ENCODE data around the gene INSIG2.
"Not testable (repeated sequence)": the region's sequence is repeated elsewhere in the genome, so short reads cannot be mapped to it uniquely, and the experiment has no call there.

Gene INSIG2

DNA sequence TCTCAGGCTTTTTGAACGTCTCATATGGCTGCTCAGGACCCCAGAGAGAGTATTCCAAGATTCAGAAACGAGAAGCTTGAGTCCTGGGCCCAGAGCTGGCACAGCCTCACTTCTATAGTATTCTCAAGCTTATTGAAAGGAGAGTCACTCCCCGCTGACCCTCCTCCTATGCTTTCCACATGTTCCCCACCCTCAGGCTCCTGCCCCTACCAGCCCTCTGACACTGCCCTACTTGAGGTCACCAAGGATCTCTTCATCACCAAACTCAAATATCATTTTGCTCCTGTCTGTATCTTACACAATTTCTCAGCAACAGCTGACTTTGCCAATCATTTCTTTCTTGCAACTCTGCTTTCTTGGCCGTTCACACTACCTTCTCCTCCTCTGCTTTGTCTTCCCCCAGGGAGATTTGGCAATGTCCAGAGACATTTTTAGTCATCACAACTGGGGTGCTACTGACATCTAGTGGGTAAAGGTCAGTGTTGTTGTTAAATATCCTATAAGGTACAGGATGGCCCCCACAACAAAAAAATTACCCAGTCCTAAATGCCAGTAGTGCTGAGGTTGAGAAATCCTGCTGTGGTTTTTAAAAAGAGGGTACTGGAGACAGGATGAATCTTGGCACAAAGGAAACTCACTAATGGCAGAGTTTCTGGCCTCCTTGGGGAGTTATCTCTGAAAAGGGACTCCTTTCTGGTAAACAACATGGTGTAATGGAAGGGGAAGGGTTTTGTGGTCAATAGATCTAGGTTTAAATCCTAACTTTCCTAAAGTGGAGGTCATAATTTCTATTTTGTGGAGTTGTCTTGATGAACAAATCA lies 26.9 kb upstream of the INSIG2 start:
- DNase-seq, result no peak

DNA sequence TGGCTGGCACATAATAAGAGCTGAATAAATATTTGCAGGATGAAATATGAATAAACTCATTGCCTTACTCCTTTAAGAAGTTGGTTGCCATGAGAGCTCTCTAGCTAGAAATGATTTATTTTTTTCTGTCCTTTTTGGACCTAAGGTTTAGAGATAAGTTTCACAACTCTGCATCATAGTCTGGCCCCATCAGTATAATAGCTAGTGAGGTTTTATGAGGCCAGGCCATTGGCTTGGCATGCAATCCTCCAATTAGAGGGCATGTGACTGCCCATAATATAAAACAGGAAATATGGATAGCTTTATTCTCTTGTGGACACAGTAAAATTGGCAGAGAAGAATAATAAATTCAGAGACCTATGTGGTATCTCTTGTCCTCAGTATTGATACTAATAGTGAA lies 26.2 kb upstream of the INSIG2 start:
- no peak for DNase-seq

DNA sequence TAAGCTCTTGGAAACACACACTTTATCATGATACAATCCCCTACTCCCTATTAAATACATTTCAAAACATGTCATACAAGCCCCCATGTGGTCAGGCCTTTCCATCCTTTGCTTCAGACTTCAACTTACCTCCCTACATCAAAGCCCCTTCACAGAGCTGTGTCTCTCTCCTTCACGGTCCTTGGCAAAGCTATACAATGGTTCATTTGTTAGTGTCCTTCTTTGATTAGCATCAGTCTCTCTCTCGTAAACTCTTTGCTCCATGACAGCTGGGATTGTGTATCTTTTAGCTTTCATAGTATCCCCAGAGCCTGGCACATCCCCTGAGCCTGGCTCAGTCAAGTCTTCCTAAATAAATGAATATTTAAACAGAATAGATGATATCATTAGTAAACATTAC lies 25.6 kb upstream of the INSIG2 start:
- DNase-seq, result no peak

GRCh38 chr2:118065015-118065706 lies 23.1 kb upstream of the INSIG2 start:
- no peak for DNase-seq

GRCh38 chr2:118065921-118066511 lies 22.3 kb upstream of the INSIG2 start:
- no peak for DNase-seq

DNA sequence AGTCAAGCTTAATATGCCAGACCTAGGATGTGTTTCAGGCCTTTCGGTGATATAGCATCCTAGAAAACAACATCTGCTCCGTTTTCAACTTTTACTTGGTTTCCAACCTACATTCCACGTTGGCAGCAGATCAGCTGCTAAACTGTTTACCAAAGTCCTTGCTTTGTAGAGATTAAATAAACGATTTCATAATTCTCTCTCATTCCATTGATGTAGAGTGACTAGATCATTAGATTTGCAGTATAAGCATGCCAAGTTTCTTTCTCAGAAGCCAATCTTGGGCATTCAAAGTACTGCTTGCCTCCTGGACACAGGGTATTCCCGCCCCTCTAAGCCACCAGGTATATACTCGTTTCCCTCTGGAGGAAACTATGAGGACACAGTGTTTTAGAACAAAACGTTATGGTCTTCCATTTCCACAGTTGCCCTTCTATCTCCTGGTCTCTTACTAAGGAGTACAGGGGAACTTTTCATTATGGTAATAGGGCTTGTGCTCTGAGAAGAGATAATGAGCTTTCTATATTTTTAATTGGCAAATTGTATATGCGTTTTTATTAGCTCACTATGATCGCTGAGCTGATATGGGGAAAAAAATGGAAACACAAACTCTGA lies 10.5 kb upstream of the INSIG2 start:
- DNase-seq, result no peak

GRCh38 chr2:118078734-118079133 lies 9.5 kb upstream of the INSIG2 start:
- no peak for DNase-seq

DNA sequence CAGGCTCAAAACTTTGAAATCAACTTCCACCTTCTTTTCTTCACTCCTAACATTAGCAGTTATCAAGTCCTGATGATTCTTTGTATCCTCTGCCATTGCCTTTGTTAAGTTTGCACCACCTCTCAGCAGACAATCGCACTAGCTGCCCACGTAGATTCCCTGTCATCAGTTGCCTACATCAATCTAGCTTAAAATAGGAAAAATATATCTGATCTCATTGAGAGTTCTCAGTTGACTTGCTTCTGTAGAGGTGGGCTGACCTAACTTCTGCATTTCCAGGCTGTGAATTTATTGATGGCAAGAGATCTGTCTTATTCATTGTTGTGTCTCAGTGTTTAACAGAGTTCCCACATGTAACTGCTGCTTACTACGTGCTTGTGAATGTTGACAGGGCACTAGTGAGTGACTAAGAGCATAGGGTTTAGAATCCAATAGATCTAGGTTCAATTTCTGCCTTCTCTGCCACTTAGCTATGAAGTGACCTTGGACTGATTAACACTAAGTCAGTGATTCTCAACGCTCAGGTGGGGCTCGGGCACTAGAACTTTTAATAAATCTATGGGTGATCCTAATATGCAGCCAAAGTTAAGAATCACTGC lies 3.7 kb upstream of the INSIG2 start:
- no peak for DNase-seq

DNA sequence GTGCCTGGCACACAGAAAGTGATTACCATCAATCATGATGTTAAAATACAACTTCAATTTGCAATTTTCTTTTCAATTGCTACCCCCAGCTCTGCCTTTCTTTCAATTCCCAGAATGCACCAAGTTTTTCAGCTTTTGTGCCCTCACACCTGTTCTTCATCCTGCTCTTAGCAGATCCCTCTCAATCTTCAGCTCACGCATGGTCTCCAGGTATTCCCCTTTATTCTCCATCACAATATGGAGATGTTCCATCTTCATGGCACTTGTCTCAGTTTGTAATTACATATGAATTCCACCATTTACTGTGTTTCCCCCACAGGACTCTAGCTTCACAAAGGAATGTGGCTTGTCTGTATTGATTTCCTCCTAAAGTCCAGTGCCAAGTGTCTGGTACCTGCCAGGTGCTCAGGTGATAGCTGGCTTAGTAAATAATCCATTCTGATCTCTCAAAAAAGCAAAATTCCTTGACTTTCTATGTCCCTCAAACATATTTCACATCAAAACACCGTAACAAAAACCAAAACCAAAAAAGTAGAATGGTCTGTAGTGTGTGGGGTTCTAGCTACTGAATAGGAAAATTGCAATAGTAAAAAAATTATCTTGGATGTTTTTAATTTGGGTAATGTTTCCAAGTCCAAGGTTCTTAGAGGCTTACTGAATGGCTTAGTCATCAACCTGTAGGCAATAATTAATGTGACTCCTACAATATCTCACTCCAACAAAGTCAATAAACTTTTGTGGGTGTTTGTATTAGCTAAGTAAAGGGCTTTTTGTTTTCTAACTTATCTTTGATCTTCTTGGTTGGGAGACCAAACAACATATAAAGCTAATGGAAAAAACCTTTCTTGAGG lies 2.9 kb upstream of the INSIG2 start:
- DNase-seq, result no peak

DNA sequence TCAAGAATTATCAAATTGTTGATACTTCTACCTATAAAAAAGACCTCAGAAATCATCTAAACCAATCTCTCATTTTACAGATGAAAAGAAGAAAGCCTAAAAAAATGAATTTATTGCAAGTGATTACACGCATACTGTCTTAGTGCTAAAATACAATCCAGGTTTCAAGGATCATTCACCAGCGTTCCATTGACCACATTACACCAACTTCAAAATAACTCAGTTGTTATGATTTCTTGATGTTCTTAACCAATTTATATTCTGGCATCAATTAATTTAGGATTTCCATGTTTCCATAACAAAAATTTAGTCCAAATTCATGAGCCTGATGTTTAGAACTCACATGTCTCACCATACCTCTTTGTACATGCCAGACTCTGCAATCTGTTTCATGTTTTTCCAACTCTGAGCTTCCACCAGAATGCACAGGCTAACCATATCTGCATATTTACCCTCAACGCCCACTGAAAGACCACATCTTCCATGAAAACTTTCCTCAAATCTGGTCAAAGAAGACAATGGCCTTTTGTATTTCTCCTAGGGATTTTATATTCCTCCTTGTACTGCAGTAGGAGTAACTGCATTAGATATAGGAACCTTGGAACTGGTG lies 2.1 kb upstream of the INSIG2 start:
- no peak for DNase-seq

DNA sequence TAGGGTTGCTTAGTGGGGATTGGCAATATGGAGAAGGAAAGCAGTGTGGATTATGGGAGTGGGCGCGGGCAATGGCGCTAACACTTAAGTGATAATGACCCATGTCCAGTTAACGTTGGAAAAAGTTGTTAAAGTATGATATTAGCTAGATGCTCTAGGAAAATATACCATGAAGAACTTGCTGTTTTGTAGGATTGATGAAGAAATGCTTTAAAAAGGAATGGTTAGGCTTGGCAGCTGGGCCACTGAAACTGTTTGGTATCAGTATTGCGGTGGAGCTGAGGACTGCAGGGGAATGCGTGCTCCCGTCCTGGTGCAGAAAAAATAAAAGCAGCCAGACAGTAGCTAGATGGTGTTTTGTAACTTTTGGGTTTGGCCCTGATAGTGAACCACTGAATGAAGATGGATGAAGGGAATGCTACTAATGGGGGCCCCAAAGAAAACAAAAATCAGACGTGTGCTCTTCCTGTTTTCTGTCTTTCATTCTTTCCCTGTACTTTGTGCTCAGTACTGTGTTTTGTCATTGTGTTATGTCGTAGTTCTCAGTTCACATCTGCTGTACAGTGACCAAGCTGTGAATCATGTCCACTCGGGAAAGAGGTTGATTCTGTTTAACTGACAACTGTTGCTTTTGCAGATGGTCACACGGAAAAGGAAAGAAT lies 999 bp downstream of the INSIG2 start:
- DNase-seq, result no peak

DNA sequence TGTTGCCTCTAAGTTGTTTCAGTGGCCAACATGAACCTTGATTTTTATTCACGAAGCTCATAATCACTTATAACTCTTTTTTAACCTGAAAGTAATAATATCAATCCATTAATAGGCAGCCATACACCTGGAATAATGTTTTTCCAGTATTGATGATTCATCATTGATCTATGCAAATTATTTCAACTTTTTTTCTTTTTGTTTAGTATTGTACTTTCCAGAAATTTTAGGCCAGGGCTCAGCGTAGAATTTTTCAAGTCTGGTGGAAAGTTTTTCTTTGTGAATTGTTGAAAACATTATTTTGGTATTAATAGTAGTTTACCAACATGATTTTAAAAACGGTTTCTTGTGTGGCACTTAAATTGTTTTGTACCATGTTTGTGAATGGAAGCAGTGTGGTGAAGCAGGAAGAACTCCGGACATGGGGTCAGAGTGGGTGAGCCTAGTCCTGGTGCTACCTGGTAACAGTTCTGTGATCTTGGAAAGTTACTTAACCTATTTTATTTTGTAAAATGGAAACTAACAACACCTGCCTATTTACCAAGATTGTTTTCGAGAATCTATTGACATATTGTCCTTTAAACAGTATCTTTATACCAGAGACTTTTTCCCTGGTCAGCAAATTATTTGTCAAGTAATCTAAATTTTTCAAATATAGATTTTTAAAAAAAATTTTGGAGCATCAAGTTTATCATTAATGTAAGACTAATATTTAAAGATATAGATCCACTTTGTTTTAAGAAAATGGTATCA lies 2.3 kb downstream of the INSIG2 start:
- DNase-seq, result no peak

GRCh38 chr2:118091140-118091478 lies 2.8 kb downstream of the INSIG2 start:
- no peak for DNase-seq

DNA sequence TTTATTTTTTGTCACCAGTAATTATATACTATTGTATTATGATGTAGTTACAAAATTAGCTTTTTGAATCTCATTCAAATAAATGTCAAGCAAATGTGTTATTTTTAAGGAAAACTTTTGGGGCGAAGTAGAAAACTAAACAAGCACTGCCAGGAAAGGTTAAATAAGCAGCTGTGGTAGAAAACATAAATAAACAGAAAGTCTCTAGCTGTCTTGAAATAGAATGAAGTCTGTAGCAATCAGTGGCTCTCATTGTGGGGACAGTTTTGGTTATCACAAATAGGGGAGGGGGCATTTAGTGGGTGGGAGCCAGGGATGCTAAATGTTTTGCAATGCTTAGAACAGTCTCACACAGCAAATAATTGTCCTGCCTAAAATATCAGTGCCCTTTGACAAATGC lies 3.4 kb downstream of the INSIG2 start:
- no peak for DNase-seq

- not testable (repeated sequence) for DNase-seq
Measured at GRCh38 chr2:118094102-118094501, 5.8 kb downstream of the INSIG2 start.

- no peak for DNase-seq
Measured at GRCh38 chr2:118094503-118094902, 6.2 kb downstream of the INSIG2 start.

- DNase-seq, result no peak
Measured at GRCh38 chr2:118095610-118096009, 7.3 kb downstream of the INSIG2 start.

GRCh38 chr2:118097657-118098056 lies 9.4 kb downstream of the INSIG2 start:
- DNase-seq, result no peak

- DNase-seq, result no peak
Measured at GRCh38 chr2:118098307-118099030, 10.2 kb downstream of the INSIG2 start.
